Transverse colon (tissue), 3 donors: Measurements from ENCODE around the gene OR51B6.

Experiments used
- CTCF ChIP-seq, 5 experiments: fragments of 200-600 bp in 3 of 5; fragments of 450-650 bp in 2 of 5; sonication (generic) in 3 of 5; IDR thresholded peaks; 1 replicate in 2 of 5; 2 replicates in 3 of 5; pipeline ENCODE4 v1.5.1; 2016 to 2017; ENCODE audit warnings: antibody characterized with exemption in 5 of 5, inconsistent platforms in 3 of 5, mild to moderate bottlenecking in 2 of 5, moderate library complexity in 1 of 5
- EP300 ChIP-seq: sonication (generic); formaldehyde crosslinking; IDR thresholded peaks from one replicate; pipeline ENCODE4 v1.6.1; 2017; ENCODE audit warnings: antibody characterized with exemption, low read depth
- POLR2A ChIP-seq: fragments of 450-650 bp; IDR thresholded peaks from one replicate; pipeline ENCODE4 v1.6.1; 2016; ENCODE audit warnings: antibody characterized with exemption, mild to moderate bottlenecking, moderate library complexity

- no peak for TF ChIP-seq CTCF (IDR thresholded peaks at IDR 0.05)
- TF ChIP-seq POLR2A, result no peak
- no peak for TF ChIP-seq EP300
These were observed 38.9 kb downstream of the OR51B6 start for GRCh38 chr11:5390210-5390609.
